Endothelial cell of umbilical vein (primary cell): ENCODE data around the gene RGP1. TPM values are rescaled to one million over a fixed set of nuclear protein-coding genes. Genes with fewer than 3 reads are reported as not detected.

Experiments
- BruUV-seq: library from RNA; stranded (reverse); fragments of 400-500 nt; replicated peaks from 2 replicates; lab custom pipeline; 2021; lab: Mats Ljungman, UMichigan
- CTCF ChIA-PET: fragments of 300-600, 350-600 bp; sonication (Branson Sonifier 250); formaldehyde crosslinking; loops from one replicate; lab custom pipeline; 2021; ENCODE audit warnings: antibody characterized with exemption, inconsistent platforms; lab: Charles Lee
- POLR2A ChIA-PET: fragments of 300-600, 350-600 bp; sonication (Branson Sonifier 250); formaldehyde crosslinking; loops from one replicate; lab custom pipeline; 2021; ENCODE audit warnings: antibody characterized with exemption, inconsistent platforms; lab: Charles Lee
- DNase-seq: peaks from one replicate; pipeline ENCODE4 v3.0.0-alpha.2; 2011; ENCODE audit warnings: low read depth, low spot score
- FAIRE-seq: peaks from 2 replicates; lab custom pipeline; 2011; peaks lifted over from hg19 to GRCh38; lab: Jason Lieb, UNC
- H2AFZ ChIP-seq: 2 replicates; pipeline ENCODE4 v1.6.0; 2012; ENCODE audit warnings: low read depth, low read length, control low read depth, inconsistent platforms
- H3K27ac ChIP-seq: 2 replicates; pipeline ENCODE4 v1.5.1; 2011; ENCODE audit warnings: low read depth, mild to moderate bottlenecking, control low read depth, low read length, moderate library complexity; ENCODE audit not compliant: insufficient read depth
- H3K27me3 ChIP-seq, 2 experiments: 2 replicates each; pipeline versions ENCODE4 v1.6.0 to v1.6.1; 2011; ENCODE audit warnings: low read length in 2 of 2, mixed read lengths in 1 of 2; ENCODE audit not compliant: control insufficient read depth in 2 of 2, insufficient read depth in 2 of 2
- H3K36me3 ChIP-seq, 2 experiments: 2 replicates in 1 of 2; 3 replicates in 1 of 2; pipeline ENCODE4 v1.5.1; 2011; ENCODE audit warnings: low read length in 2 of 2, mild to moderate bottlenecking in 1 of 2, moderate library complexity in 1 of 2; ENCODE audit not compliant: control insufficient read depth in 2 of 2, insufficient read depth in 2 of 2; ENCODE audit errors: extremely low read depth in 1 of 2
- H3K4me1 ChIP-seq: 3 replicates; pipeline ENCODE4 v1.5.1; 2011; ENCODE audit warnings: mild to moderate bottlenecking, low read length; ENCODE audit not compliant: control insufficient read depth, insufficient read depth; ENCODE audit errors: extremely low read depth
- H3K4me2 ChIP-seq: 2 replicates; pipeline ENCODE4 v1.6.1; 2011; ENCODE audit warnings: low read length, control low read depth, mixed read lengths; ENCODE audit not compliant: insufficient read depth
- H3K4me3 ChIP-seq, 3 experiments: fragments of 200-600 bp in 1 of 3; sonication (generic), shearing (Covaris generic) in 1 of 3; replicated peaks in 1 of 3; 2 replicates each; pipeline ENCODE4 v1.5.1; 2011 to 2016; ENCODE audit warnings: control low read depth in 3 of 3, low read length in 3 of 3, mild to moderate bottlenecking in 2 of 3, inconsistent platforms in 1 of 3, low read depth in 1 of 3, moderate library complexity in 1 of 3; ENCODE audit not compliant: insufficient read depth in 1 of 3
- H3K79me2 ChIP-seq: 2 replicates; pipeline ENCODE4 v1.6.0; 2012; ENCODE audit warnings: low read length, inconsistent platforms; ENCODE audit not compliant: control insufficient read depth, insufficient read depth
- H3K9ac ChIP-seq: replicated peaks from 2 replicates; pipeline ENCODE3; 2011; ENCODE audit warnings: low read length, control low read depth; ENCODE audit not compliant: insufficient read depth; ENCODE audit errors: extremely low read depth
- H3K9me1 ChIP-seq: replicated peaks from 3 replicates; pipeline ENCODE4 v1.6.0; 2011; ENCODE audit warnings: mild to moderate bottlenecking, low read length; ENCODE audit not compliant: control insufficient read depth, insufficient read depth; ENCODE audit errors: extremely low read depth
- H3K9me3 ChIP-seq: replicated peaks from 2 replicates; pipeline ENCODE4 v1.5.1; 2012; ENCODE audit warnings: low read length, inconsistent platforms; ENCODE audit not compliant: control insufficient read depth, insufficient read depth
- H4K20me1 ChIP-seq: replicated peaks from 2 replicates; pipeline ENCODE3; 2011; ENCODE audit warnings: mild to moderate bottlenecking, low read length; ENCODE audit not compliant: control insufficient read depth, insufficient read depth; ENCODE audit errors: extremely low read depth
- EZH2 ChIP-seq: IDR thresholded peaks from 2 replicates; pipeline ENCODE4 v1.6.1; 2012; ENCODE audit warnings: borderline replicate concordance, low read depth, mild to moderate bottlenecking, moderate library complexity, low read length, inconsistent platforms; ENCODE audit not compliant: severe bottlenecking
- FOS ChIP-seq: IDR thresholded peaks from 2 replicates; pipeline ENCODE4 v1.6.1; 2011; ENCODE audit warnings: mild to moderate bottlenecking, low read length, moderate library complexity, borderline replicate concordance; ENCODE audit not compliant: insufficient read depth
- GATA2 ChIP-seq: IDR thresholded peaks from 2 replicates; pipeline ENCODE4 v1.7.0; 2011; ENCODE audit warnings: low read depth, mild to moderate bottlenecking, moderate library complexity, mixed read lengths, low read length; ENCODE audit not compliant: insufficient read length, insufficient read depth
- JUN ChIP-seq: IDR thresholded peaks from 2 replicates; pipeline ENCODE4 v1.6.1; 2011; ENCODE audit warnings: borderline replicate concordance, low read depth; ENCODE audit not compliant: insufficient read length, insufficient read depth
- MYC ChIP-seq: IDR thresholded peaks from one replicate; pipeline ENCODE4 v1.6.1; 2011; ENCODE audit warnings: mild to moderate bottlenecking, low read depth, low read length
- POLR2A ChIP-seq: IDR thresholded peaks from 2 replicates; pipeline ENCODE4 v1.6.1; 2012; ENCODE audit warnings: low read depth, mild to moderate bottlenecking, control low read depth, low read length
- POLR2AphosphoS5 ChIP-seq: IDR thresholded peaks from 2 replicates; pipeline ENCODE4 v1.6.1; 2012; ENCODE audit warnings: low read depth, mild to moderate bottlenecking, control low read depth, low read length, moderate library complexity; ENCODE audit not compliant: insufficient read depth
- dilution Hi-C: fragments of 300-500 bp; cut with MboI; formaldehyde crosslinking; loops from one replicate; pipeline ENCODE4 v1.15.0; 2019; ENCODE audit warnings: low sequenced_read_pairs; ENCODE audit not compliant: extremely low pct_ligation_motif_present
- intact Hi-C: fragments of 100-400 bp; cut with micrococcal nuclease; formaldehyde crosslinking; loops from one replicate; pipeline ENCODE4 v1.10.0; 2022
- polyA plus RNA-seq, 4 experiments: library from polyadenylated mRNA; depleted of rRNA in 3 of 4; stranded (reverse) in 3 of 4; unstranded in 1 of 4; fragments of >200 nt; gene quantifications; 2 replicates each; pipeline versions ENCODE4 v1.2.1 to v1.2.3, GENCODE V29; 2011 to 2012; ENCODE audit warnings: missing spikeins in 1 of 4
- total RNA-seq: library from RNA; stranded (reverse); gene quantifications from 2 replicates; pipeline ENCODE4 v1.2.3, GENCODE V29; 2021
- TF ChIP-seq, protein P1 (sequence below): IDR thresholded peaks from 2 replicates; pipeline ENCODE4 v1.6.1; 2011; ENCODE audit not compliant: insufficient read depth, insufficient read length
- TF ChIP-seq, protein P2 (sequence below), 2 donors: IDR thresholded peaks; 1 replicate in 1 of 2; 2 replicates in 1 of 2; pipeline ENCODE4 v1.5.1; 2011; ENCODE audit warnings: low read length in 2 of 2, mild to moderate bottlenecking in 2 of 2, moderate library complexity in 2 of 2, control low read depth in 1 of 2, inconsistent platforms in 1 of 2, low read depth in 1 of 2; ENCODE audit not compliant: insufficient read depth in 1 of 2; ENCODE audit errors: extremely low read depth in 1 of 2

Gene RGP1
- total and polyA plus RNA-seq, 2 donors (not counting 3 experiments of a cell fraction or from before 2014, with no cell fraction given): 15.0 to 29.0 TPM

DNA sequence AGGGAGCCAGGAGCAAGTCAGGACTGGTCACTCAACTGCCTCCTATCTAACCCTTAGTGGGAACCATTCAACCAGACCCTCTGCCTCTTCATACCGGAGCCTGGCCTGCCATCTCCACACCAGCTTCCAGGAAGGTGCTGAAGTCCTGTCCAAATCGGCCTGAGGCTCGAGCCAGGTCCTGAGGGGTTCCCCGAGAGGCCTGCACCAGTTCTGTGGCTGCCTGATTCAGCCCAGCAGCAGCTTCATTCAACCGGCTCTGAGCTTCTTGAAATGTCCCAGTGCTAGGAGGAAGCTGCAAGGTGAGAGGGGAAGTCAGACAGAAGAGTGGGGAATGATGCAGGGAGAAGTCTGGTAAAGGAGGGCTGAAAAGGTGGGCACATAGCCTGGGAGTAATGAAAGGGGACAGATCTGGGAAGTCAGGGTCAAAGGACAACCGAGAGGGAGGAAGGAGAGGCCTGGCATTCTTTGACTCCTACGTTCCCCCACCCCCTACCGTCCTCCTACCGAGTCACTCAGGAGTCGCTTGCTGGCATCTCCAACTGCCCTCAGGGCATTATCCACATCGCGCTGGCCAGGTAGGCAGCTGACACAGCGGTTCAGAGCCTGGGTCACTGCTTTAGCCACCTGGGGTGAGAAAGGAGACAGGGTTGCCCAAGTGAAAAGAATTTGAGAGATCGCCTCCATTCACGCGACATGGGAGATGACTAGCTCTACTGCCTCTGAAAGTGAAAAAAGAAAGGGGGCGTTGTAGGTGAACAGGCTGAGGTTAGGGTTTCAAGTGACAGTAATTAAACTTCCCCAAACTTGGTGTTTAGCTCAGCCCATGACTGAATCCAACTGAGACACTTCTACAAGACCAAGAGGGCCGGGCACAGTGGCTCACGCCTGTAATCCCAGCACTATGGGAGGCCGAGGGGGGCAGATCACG, 37.3 kb upstream of the RGP1 start:
- DNase-seq (no peak), FAIRE-seq (no peak)
- Histone ChIP-seq H3K4me2 (no peak overlapping the region), H3K9me1 (no peaks in the 10 kb centered on the region), H3K79me2 (no peaks in the 10 kb centered on the region), H4K20me1 (no peaks in the 10 kb centered on the region), H3K27me3 (no peaks in the 10 kb centered on the region), H3K4me1 (no peaks in the 10 kb centered on the region), H3K4me3 (no peak overlapping the region), H3K27ac (no peak overlapping the region), H3K9me3 (no peaks in the 10 kb centered on the region), H3K36me3 (peaks cover 69 to 74% of the 10 kb centered on the region in 2 experiments), H2AFZ (no peak overlapping the region), H3K9ac (no peak overlapping the region)
- TF ChIP-seq POLR2A (no peak), FOS (no peak), JUN (no peak), MYC (no peak), EZH2 (no peak), POLR2AphosphoS5 (no peak), GATA2 (no peak)
- TF ChIP-seq, protein P1, sequence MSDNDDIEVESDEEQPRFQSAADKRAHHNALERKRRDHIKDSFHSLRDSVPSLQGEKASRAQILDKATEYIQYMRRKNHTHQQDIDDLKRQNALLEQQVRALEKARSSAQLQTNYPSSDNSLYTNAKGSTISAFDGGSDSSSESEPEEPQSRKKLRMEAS: no peak
- TF ChIP-seq, protein P2, sequence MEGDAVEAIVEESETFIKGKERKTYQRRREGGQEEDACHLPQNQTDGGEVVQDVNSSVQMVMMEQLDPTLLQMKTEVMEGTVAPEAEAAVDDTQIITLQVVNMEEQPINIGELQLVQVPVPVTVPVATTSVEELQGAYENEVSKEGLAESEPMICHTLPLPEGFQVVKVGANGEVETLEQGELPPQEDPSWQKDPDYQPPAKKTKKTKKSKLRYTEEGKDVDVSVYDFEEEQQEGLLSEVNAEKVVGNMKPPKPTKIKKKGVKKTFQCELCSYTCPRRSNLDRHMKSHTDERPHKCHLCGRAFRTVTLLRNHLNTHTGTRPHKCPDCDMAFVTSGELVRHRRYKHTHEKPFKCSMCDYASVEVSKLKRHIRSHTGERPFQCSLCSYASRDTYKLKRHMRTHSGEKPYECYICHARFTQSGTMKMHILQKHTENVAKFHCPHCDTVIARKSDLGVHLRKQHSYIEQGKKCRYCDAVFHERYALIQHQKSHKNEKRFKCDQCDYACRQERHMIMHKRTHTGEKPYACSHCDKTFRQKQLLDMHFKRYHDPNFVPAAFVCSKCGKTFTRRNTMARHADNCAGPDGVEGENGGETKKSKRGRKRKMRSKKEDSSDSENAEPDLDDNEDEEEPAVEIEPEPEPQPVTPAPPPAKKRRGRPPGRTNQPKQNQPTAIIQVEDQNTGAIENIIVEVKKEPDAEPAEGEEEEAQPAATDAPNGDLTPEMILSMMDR (IDR thresholded peaks at IDR 0.05; ENCODE audit: extremely low read depth in 1 of 2, insufficient read depth in 1 of 2, low read depth in 1 of 2, low read length in 2 of 2): no peak
- dilution Hi-C loops: no loop called here
- POLR2A ChIA-PET: interaction anchor here (0.7 kb wide), 1 partner anchor 20 kb away, joined by 3 read pairs; no protein-coding TSS in a partner anchor
- CTCF ChIA-PET: interaction anchor here (0.9 to 2.0 kb wide), 5 partner anchors 11 to 23 kb away, joined by 3 to 16 read pairs (median 3); no protein-coding TSS in a partner anchor
- no TSS peak for BruUV-seq
- intact Hi-C loops: no loop called here
